HG03103 (cell line): ENCODE measurements around the gene S100A9.

Experiments used
- ATAC-seq: cut with Tn5 transposase; IDR thresholded peaks from one replicate; pipeline ENCODE4 v1.9.1; 2021; ENCODE audit warnings: low read depth; ENCODE audit not compliant: unreplicated experiment

Gene S100A9

DNA sequence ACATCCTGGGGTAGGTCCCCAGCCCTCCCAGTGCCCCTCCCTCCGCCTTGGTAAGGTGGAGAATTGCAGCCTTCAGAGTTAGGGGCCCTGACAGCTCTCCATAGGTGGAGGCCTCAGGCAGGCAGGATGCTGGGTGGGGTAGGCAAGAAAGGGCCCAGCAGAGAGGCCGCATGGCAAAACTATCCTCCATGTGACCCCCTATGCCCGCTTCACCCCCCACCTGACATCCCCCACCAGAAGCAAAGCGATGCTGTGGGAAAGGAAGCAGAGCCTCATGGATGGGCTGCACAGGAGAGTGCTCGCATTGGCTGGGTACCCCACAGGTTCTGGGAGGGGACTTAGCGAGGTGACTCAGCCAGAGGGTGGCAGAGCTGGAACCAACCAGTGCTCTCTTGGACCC is 1.6 kb downstream of the S100A9 start:
- no peak for ATAC-seq

GRCh38 chr1:153360190-153360589 is 2.5 kb downstream of the S100A9 start:
- no peak for ATAC-seq

GRCh38 chr1:153360592-153361479 is 3.2 kb downstream of the S100A9 start:
- no peak for ATAC-seq

DNA sequence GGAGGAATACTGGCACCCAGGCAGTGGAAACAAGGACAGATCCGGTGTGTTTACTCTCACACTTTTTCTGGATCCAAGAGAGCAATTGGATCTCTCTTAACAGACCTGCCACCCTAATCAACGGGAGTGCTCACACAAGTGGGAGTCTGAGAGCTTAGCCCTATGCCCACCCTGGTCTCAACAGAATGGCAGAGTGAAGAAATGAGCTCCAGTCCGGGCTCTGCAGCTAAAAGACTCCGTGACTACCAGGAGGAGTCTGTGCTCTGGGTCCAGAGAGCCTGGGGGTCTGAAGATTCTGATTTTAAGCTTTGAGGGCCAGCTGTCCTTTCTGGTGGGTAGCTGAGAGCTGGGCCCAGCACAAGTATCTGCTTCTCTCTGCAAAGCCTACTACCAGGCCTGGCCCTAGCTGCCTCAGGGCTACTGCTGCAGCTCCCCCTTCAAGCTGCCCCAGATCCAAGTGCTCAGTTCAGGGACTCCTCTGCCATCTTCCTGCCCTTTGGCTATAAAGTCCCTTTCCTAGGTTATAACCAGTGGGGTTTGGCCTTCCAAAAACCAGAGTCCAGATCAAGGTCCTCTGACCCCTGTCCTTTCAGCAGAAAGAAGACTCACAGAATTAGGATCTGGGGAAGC is 3.9 kb downstream of the S100A9 start:
- no peak for ATAC-seq

DNA sequence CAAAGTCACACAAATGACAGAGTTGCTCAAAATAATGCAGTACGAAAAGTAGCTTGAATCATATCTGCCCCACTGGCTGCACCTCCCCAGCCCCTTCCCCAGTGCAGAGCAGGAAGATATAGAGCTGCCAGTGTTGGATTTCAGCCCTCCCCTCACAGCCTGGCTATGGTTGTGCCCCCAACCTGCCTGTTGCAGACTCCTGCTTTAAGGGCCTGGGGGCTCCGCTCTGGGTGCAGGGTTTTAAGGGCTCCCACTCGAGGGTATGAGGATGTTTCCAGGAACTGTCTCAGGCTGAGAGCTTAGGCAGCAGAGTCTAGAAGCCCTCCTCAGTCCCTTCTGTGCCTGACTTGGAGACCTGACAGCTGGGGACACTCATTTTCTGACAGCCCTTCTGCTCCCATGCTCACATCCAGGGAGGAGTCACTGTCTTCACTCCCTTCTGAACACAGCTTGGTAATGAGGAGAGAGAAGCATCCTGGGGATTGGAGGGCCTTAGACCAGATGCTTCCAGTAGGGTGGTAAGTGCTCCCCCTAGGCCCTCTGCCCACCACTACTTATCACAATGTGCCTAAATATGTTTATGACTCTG is 4.6 kb downstream of the S100A9 start:
- no peak for ATAC-seq

DNA sequence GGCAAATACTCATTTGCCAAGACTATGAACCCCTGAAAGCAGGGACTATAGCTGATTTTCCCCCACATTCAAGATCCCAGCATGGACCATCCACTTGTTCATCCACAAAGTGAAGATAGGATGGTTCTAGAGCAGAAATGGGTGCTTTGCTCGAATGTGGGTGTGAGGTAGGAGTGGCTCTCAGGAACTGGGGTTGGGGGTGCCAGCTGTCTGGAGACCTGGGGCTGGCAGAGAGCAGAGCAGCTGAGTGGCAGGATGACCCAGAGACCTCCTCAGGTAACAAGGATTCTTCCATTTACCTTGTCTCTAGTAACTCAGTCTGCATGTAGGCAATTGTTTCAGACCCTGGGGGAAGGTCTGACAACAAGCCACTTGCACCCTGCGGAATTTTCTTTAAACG is 6.0 kb downstream of the S100A9 start:
- no peak for ATAC-seq

DNA sequence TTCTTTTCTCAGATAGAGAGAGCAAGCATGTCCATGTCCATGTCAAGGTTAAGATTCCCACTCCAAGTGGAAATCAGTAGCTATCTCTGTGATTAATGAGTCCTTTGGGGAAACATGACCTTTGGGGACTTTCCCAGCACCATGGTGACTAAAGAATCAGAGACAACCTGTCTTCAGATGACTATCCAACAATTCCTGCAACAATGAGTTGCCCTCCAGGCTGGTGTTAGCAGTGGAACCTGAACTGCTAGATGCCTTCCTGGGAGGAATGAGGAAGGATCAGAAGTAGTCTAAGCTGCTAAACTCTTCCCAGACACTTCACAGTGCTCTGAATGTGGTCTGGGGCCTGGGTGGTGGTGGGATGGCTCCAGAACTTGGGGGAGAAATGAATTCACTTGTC is 6.5 kb downstream of the S100A9 start:
- no peak for ATAC-seq

GRCh38 chr1:153364766-153365666 is 7.4 kb downstream of the S100A9 start:
- no peak for ATAC-seq

DNA sequence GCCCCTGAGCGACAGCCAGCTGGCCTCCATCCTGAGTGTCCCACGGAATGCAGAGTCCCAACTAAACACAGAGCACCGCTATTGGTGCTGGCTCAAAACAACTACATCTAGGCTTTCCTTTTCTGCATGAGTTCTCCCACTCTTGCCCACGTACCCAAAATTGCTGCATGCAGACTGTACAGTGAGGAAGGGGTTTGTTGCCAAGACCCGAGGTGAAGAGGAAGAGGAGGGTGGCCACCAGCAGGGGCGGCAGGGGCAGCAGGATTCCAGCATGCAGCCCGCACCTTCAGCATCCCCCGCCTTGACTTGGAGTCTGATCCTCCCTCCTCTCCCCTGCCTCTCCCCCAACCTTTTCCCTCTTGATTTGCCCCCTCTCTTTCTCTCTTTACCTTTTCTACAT is 8.0 kb downstream of the S100A9 start:
- ATAC-seq: no peak

GRCh38 chr1:153366261-153366660 is 8.6 kb downstream of the S100A9 start:
- ATAC-seq: no peak

- ATAC-seq: no peak
These were observed 9.4 kb downstream of the S100A9 start for GRCh38 chr1:153367090-153367489.

GRCh38 chr1:153368495-153368894 is 10.8 kb downstream of the S100A9 start:
- no peak for ATAC-seq

DNA sequence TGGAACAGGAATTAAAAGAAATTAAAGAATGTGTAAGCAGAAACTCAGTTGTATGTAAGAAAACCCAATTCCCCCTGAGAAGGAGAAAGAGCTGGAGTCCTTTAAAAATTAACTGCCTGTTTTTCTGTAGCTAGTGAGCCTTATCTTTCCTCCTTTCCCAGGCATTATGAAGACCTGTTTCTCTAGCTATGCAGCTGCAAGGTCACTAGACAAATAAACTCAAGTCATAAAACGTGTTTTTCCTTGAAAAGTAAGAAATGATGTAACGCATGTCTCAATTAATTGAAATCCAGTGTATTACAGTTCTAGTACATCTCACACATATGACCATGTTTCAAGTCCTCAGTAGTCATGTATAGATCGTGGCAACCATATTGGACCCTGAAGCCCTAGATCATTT is 12.5 kb downstream of the S100A9 start:
- ATAC-seq: no peak

DNA sequence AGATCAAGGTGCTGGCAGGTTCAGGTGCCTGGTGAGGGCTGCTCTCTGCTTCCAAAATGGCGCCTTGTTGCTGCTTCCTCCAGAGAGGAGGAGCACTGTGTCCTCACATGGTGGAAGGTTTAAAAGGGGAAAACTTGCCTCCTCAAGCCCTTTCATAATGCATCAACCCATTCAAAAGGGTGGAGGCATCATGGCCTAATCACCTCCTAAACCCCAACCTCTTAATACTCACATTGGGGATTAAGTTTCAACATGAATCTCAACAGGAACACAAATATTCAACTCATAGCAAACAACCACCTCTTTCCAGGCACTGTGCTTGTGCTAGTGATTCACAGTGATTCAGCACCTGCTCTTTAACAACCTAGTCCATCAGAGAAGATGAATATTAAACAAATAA is 13.6 kb downstream of the S100A9 start:
- no peak for ATAC-seq

DNA sequence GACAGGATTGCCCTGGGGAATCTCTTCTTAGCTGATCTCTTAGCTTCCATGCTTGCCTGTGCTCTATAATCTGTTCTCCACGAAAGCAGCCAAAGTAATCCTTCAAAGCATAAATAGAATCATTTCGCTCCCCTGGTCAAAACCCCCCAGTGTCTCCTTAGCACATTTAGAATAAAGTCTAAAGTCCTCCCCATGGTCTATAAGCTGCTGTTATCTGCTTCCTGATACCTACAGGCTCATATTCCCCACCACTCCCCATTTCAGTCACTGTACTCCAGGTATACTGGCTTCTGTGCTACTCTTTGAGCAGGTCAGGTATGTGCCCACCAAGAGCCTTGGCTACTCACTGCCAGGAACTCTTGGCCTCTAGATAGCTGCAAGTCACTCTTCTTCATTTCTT is 14.9 kb downstream of the S100A9 start:
- ATAC-seq: no peak

GRCh38 chr1:153374071-153374470 is 16.4 kb downstream of the S100A9 start:
- ATAC-seq: no peak

- no peak for ATAC-seq
These were observed 17.9 kb downstream of the S100A9 start, which contains the start of gene S100A12 for GRCh38 chr1:153375511-153375910. TSS of gene S100A12 (minus strand) at chr1:153375621. CDS start at chr1:153374592, 1,029 bp downstream.

DNA sequence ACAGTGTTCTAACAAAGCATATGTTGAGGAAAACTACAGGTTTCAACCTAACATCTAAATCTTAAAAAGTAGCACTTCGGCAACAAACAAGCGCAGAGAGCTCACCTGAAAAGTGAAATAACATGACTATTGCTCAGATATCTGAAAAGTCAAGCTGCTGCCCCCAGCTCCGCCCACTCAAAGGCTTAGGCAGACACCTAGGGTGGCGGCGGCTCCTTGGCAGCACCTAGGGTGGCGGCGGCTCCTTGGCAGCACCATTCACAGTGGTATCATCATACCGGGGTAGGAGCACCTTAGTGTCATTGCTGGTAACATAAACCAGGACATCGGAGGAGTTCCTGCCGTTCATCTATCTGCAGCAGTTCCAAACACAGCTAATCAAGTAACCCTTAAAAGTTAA is 21.9 kb downstream of the S100A9 start:
- ATAC-seq: no peak

GRCh38 chr1:153380711-153381110 is 23.1 kb downstream of the S100A9 start:
- no peak for ATAC-seq

- ATAC-seq: no peak
These were observed 27.4 kb downstream of the S100A9 start for GRCh38 chr1:153384958-153385580.
